Measurements from ENCODE around the gene TTC23L. TPM values are rescaled to one million over a fixed set of nuclear protein-coding genes. Genes with fewer than 3 reads are reported as not detected.

TTC23L gene
- polyA plus RNA-seq, 2 of the 4 experiments (the other 2 are of a cell fraction): 0.17 to 0.59 TPM

- 88% methylated on average over 5 of the region's 5 CpGs for WGBS (ENCODE audit: missing lambda C conversion rate)
- TF ChIP-seq HOXB5 (CRISPR knock-in tag; IDR thresholded peaks at IDR 0.05) (no peak), HOXB13 (CRISPR knock-in tag; IDR thresholded peaks at IDR 0.05; ENCODE audit: low read depth) (no peak), CBX8 (IDR thresholded peaks at IDR 0.05) (no peak), RCOR1 (IDR thresholded peaks at IDR 0.05; ENCODE audit: low read depth, low read length) (no peak), EHF (CRISPR knock-in tag; IDR thresholded peaks at IDR 0.05) (no peak), MYC (IDR thresholded peaks at IDR 0.05; ENCODE audit: borderline replicate concordance, low read length) (no peak), HOXA7 (CRISPR knock-in tag; IDR thresholded peaks at IDR 0.05) (no peak), PHF8 (IDR thresholded peaks at IDR 0.05; ENCODE audit: borderline replicate concordance, low read depth) (no peak), TFCP2L1 (CRISPR knock-in tag; IDR thresholded peaks at IDR 0.05) (no peak), CBX2 (IDR thresholded peaks at IDR 0.05; ENCODE audit: borderline replicate concordance, low read depth) (no peak), ELK1 (IDR thresholded peaks at IDR 0.05; ENCODE audit: low read depth, low read length) (no peak), RFX5 (IDR thresholded peaks at IDR 0.05) (no peak), JUNB (IDR thresholded peaks at IDR 0.05) (no peak), JUN (IDR thresholded peaks at IDR 0.05) (no peak), TP53 (CRISPR knock-in tag; IDR thresholded peaks at IDR 0.05) (no peak), POLR2A (IDR thresholded peaks at IDR 0.05; ENCODE audit: low read length) (no peak)
- Histone ChIP-seq H3K4me1 (peaks cover 33% of the 10 kb centered on the region), H3K27ac (no peak overlapping the region), H3K4me3 (no peak overlapping the region), H3K9me3 (no peaks in the 10 kb centered on the region), H3K4me2 (no peak overlapping the region)
- ChIA-PET CTCF (no interaction called here), POLR2A (no interaction called here)
- DNase-seq (ENCODE audit: low read depth in 1 of 2, low spot score in 1 of 2) (no peak), FAIRE-seq (no peak), ATAC-seq (no peak)
These were observed 88.8 kb downstream of the TTC23L start for GRCh38 chr5:34927785-34928184.

- FAIRE-seq (no peak), ATAC-seq (no peak), DNase-seq (ENCODE audit: low read depth in 1 of 2, low spot score in 1 of 2) (no peak)
- ChIA-PET POLR2A (interaction anchor here (2.4 kb wide), 1 partner anchor 13 kb away, joined by 41 read pairs; the partner anchor contains the start of genes BRIX1 and RAD1), CTCF (interaction anchor here (1.1 to 1.4 kb wide), 2 partner anchors 13 to 30 kb away, joined by 3 read pairs; partner anchors contain the start of genes BRIX1 and RAD1)
- 94% methylated on average over 5 of the region's 5 CpGs for WGBS (ENCODE audit: missing lambda C conversion rate)
- Histone ChIP-seq H3K27ac (no peak overlapping the region), H3K4me3 (no peak overlapping the region), H3K4me2 (no peak overlapping the region), H3K9me3 (no peaks in the 10 kb centered on the region), H3K4me1 (peaks cover 29% of the 10 kb centered on the region)
- no peak for TF ChIP-seq RAD21 (conservative IDR thresholded peaks at IDR 0.05 in 1 of 2, IDR thresholded peaks at IDR 0.05 in 1 of 2)
- no peak for TF ChIP-seq KDM5A (IDR thresholded peaks at IDR 0.05)
- no peak for TF ChIP-seq REST (IDR thresholded peaks at IDR 0.05)
- no peak for TF ChIP-seq FOSL2 (IDR thresholded peaks at IDR 0.05)
- no peak for TF ChIP-seq FOSL2 (CRISPR knock-in tag; IDR thresholded peaks at IDR 0.05)
These were observed 89.3 kb downstream of the TTC23L start for GRCh38 chr5:34928267-34928666.
